ENCODE results near the gene OR13H1. TPM values are rescaled to one million over a fixed set of nuclear protein-coding genes. Genes with fewer than 3 reads are reported as not detected.

OR13H1 gene, protein sequence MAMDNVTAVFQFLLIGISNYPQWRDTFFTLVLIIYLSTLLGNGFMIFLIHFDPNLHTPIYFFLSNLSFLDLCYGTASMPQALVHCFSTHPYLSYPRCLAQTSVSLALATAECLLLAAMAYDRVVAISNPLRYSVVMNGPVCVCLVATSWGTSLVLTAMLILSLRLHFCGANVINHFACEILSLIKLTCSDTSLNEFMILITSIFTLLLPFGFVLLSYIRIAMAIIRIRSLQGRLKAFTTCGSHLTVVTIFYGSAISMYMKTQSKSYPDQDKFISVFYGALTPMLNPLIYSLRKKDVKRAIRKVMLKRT
- total RNA-seq: not detected in 2 replicates

DNA sequence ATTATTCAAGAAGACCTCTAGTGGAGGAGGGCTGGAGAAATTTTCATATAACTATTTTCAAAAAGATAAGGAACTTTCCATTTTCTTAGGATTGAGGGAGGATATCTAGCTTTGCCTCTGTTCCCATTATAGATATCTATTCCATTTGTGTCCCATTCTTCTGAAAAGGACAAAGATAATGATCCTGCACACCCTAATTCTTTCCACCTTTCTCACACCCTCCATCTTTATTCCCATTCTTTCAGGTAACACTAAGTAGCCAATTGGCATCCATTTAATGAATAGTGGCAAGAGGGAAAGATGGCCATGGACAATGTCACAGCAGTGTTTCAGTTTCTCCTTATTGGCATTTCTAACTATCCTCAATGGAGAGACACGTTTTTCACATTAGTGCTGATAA, at the start of gene OR13H1:
Gene OR13H1 (plus strand): TSS at position 301 of the 400 bp plus-strand sequence. CDS start 0 bp downstream, at position 301.

